ENCODE data around the gene TPST2.

Gene TPST2

DNA sequence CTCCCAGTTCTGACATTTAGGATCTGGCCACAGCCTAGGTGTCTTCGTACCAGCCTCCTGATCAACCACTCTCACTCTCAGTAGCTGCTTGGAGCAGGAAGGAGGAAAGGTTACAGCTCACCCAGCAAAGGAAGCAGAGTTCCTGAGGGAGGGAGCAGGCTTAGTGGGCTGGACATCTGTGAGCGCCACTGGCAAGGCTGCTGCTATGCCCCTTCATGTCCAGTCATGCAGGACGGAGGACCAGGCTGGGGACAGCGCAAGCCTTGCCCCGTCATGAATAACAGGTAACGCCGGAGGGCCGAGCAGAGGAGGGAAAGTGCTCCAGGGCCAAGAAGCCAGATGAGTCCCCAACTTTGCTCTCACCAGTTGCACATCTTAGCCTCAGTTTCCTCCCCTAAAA lies 25.8 kb downstream of the TPST2 start:
- H3K4me1 ChIP-seq (ENCODE audit: control insufficient read depth in 1 of 2, insufficient read depth in 2 of 2, low read length in 2 of 2): no peaks in the 10 kb centered on the region

DNA sequence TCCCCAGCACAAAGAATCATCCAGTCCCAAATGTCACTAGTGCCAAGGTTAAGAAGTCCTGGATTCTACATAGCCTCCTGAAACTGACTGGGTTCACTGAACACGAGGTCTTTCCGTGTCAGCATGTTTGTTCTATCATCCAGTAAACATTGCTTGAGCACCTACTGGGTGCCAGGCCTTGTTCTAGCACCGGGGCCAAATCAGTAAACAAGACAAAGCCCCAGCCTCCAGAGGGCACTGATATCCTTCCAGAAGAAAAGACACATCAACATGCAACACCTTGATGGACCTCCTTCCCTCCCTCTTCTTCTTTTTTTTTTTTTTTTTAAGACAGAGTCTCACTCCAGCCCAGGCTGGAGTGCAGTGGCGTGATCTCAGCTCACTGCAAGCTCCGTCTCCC lies 26.9 kb downstream of the TPST2 start:
- no peaks in the 10 kb centered on the region for H3K27me3 ChIP-seq (ENCODE audit: low read depth, low read length)
- no peaks in the 10 kb centered on the region for H3K9me3 ChIP-seq (ENCODE audit: control insufficient read depth in 1 of 2, low read length in 2 of 2)
- H3K4me1 ChIP-seq (ENCODE audit: control insufficient read depth in 1 of 2, insufficient read depth in 2 of 2, low read length in 2 of 2): no peaks in the 10 kb centered on the region
- no peak overlapping the region for H3K4me3 ChIP-seq (ENCODE audit: low read depth in 1 of 2, low read length in 2 of 2)
- peaks cover 0 to 6% of the 10 kb centered on the region in 2 donors for H3K36me3 ChIP-seq (ENCODE audit: control insufficient read depth in 1 of 2, insufficient read depth in 2 of 2, low read length in 2 of 2)
- no peak overlapping the region for H3K27ac ChIP-seq (ENCODE audit: low read length)

More for the DNA sequence above, 25.8 kb downstream of the TPST2 start:
- H3K9me3 ChIP-seq (ENCODE audit: control insufficient read depth in 1 of 2, low read length in 2 of 2): no peaks in the 10 kb centered on the region
- no peak overlapping the region for H3K4me3 ChIP-seq (ENCODE audit: low read depth in 1 of 2, low read length in 2 of 2)
- H3K36me3 ChIP-seq (ENCODE audit: control insufficient read depth in 1 of 2, insufficient read depth in 2 of 2, low read length in 2 of 2): peaks cover 0 to 6% of the 10 kb centered on the region in 2 donors
- H3K27me3 ChIP-seq (ENCODE audit: low read depth, low read length): no peaks in the 10 kb centered on the region
- H3K27ac ChIP-seq (ENCODE audit: low read length): no peak overlapping the region

DNA sequence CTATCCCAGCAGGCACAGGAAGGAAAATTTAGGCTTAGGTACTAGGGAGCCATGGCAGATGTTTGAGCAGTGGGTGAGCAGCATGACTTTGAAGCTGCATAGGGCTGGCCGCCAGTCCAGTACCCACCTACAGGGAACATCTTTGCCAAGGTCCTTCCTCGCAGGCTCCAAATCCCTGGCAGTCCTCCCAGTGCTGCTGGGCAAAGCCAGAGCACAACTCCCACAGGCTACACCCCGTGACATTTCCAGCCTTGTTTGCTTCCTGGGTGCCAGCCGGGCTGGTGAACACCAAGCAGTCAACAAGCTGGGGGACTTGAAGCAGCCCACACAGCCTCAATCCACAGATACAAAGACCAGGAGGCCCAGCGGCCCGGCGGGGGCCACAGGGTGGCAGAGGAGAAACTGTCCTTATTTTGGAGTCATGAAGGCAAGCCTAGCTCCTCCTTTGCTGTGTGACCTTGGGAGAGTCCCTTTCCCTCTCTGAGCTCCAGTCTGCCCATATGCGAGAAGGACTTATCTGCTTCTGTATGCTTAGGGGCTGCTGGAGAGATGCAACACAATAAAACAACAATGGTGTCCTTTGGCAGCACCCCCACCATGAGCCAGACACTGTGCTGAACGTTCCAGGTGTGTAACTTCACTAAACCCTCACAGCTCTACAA lies 28.0 kb downstream of the TPST2 start:
- Histone ChIP-seq H3K4me1 (ENCODE audit: control insufficient read depth in 1 of 2, insufficient read depth in 2 of 2, low read length in 2 of 2) (no peaks in the 10 kb centered on the region), H3K27ac (ENCODE audit: low read length) (no peak overlapping the region)

DNA sequence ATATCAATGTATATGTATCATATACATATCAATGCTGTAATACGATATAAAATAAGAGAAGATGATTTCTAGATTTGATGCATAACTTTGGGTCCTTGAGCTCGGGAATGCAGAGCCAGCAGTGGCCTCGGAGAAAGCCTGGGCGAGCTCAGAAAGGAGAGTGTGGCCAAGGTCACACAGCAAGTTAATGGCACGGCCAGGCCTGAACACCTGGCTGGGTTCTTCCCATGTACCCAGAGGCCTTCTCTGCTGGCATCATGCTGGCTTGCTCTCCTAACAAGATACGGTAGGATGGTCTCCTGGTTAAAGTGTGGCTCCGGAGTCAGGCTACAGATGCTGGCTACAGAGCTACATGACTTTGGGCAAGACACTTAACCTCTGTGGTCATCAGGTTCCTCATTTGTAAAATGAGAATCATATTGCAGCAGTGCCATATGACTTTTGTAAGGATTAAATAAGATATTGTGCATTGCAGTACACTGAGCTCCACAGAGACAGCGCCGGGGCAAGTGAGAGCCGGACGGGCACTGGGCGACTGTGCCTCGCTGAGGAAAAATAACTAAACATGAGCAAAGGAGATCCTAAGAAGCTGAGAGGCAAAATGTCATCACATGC lies 29.9 kb downstream of the TPST2 start:
- no peaks in the 10 kb centered on the region for H3K4me1 ChIP-seq (ENCODE audit: control insufficient read depth in 1 of 2, insufficient read depth in 2 of 2, low read length in 2 of 2)
- H3K27ac ChIP-seq (ENCODE audit: low read length): no peak overlapping the region
- H3K9me3 ChIP-seq (ENCODE audit: control insufficient read depth in 1 of 2, low read length in 2 of 2): no peaks in the 10 kb centered on the region
- H3K27me3 ChIP-seq (ENCODE audit: low read depth, low read length): no peaks in the 10 kb centered on the region
- no peak overlapping the region for H3K4me3 ChIP-seq (ENCODE audit: low read depth in 1 of 2, low read length in 2 of 2)
- H3K36me3 ChIP-seq (ENCODE audit: control insufficient read depth in 1 of 2, insufficient read depth in 2 of 2, low read length in 2 of 2): peaks cover 0 to 6% of the 10 kb centered on the region in 2 donors

More for the DNA sequence above, 28.0 kb downstream of the TPST2 start:
- Histone ChIP-seq H3K4me3 (ENCODE audit: low read depth in 1 of 2, low read length in 2 of 2) (no peak overlapping the region), H3K9me3 (ENCODE audit: control insufficient read depth in 1 of 2, low read length in 2 of 2) (no peaks in the 10 kb centered on the region), H3K36me3 (ENCODE audit: control insufficient read depth in 1 of 2, insufficient read depth in 2 of 2, low read length in 2 of 2) (peaks cover 0 to 6% of the 10 kb centered on the region in 2 donors), H3K27me3 (ENCODE audit: low read depth, low read length) (no peaks in the 10 kb centered on the region)

DNA sequence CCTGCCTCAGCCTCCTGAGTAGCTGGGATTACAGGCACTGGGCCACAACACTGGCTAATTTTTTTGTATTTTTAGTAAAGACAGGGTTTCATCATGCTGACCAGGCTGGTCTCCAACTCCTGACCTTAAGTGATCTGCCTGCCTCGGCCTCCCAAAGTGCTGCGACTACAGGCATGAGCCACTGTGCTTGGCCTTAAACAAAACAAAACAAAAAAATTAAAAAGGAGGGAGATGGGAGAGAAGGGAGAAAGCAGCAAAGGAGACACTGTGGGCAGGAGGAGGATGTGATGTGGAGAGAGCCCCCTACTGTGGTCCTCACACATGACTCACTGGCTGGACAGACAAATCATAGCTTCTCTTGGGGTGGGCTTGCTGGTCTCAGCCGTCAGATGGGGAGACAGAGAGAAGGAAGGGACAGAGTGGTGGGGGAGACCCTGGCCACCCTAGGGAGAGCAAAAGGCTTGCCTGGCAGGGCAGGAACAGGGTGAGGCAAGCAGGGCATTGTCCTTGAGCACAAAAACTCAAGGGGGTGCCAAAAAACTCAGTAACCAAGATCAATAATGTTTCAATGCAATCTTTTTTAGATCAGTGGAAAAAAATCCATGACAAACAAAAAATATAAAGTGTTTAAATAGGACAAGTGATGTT lies 31.6 kb downstream of the TPST2 start:
- Histone ChIP-seq H3K27ac (ENCODE audit: low read length) (no peak overlapping the region), H3K9me3 (ENCODE audit: control insufficient read depth in 1 of 2, low read length in 2 of 2) (no peaks in the 10 kb centered on the region), H3K4me3 (ENCODE audit: low read depth in 1 of 2, low read length in 2 of 2) (no peak overlapping the region), H3K4me1 (ENCODE audit: control insufficient read depth in 1 of 2, insufficient read depth in 2 of 2, low read length in 2 of 2) (no peaks in the 10 kb centered on the region), H3K27me3 (ENCODE audit: low read depth, low read length) (no peaks in the 10 kb centered on the region), H3K36me3 (ENCODE audit: control insufficient read depth in 1 of 2, insufficient read depth in 2 of 2, low read length in 2 of 2) (no peaks in the 10 kb centered on the region)

DNA sequence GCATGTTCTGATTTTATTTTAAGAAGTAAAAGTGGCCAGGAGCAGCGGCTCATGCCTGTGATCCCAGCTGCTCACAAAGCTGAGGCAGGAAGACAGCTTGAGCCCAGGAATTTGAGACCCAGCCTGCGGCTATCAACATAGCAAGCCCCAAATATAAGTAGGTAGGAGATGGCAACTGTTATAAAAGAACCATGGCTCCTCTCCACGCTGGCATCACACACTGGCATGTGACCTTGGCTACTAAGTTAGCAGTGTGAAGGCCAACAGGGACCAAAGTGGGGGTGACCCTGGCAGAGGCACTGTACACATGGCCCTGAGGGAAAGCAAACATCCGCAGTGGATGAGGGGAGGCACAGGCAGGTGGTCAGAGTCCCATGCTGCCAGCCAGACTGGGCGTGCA lies 33.0 kb downstream of the TPST2 start:
- Histone ChIP-seq H3K9me3 (ENCODE audit: control insufficient read depth in 1 of 2, low read length in 2 of 2) (no peaks in the 10 kb centered on the region), H3K4me1 (ENCODE audit: control insufficient read depth in 1 of 2, insufficient read depth in 2 of 2, low read length in 2 of 2) (no peaks in the 10 kb centered on the region), H3K27ac (ENCODE audit: low read length) (no peak overlapping the region), H3K27me3 (ENCODE audit: low read depth, low read length) (no peaks in the 10 kb centered on the region), H3K36me3 (ENCODE audit: control insufficient read depth in 1 of 2, insufficient read depth in 2 of 2, low read length in 2 of 2) (no peaks in the 10 kb centered on the region), H3K4me3 (ENCODE audit: low read depth in 1 of 2, low read length in 2 of 2) (no peak overlapping the region)

DNA sequence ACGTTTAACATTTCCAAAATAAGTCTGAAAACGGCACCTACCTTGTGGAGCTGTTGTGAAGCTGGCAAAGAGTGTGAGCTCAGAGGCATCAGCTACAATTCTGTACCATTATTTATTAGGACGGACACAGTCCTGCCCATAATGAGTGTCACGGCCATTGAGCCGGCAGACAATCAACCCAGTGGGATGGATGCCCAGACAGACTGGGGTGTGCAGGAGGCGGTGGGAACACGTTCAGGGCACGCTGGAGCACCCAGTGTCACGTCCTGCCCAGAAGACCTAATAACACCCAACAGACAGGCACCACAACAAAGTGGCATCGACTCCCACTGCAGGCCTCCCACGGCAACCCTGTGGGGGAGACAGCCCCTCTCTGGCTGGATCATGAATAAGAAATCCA lies 34.5 kb downstream of the TPST2 start:
- Histone ChIP-seq H3K36me3 (ENCODE audit: control insufficient read depth in 1 of 2, insufficient read depth in 2 of 2, low read length in 2 of 2) (no peaks in the 10 kb centered on the region), H3K4me3 (ENCODE audit: low read depth in 1 of 2, low read length in 2 of 2) (no peak overlapping the region), H3K27me3 (ENCODE audit: low read depth, low read length) (no peaks in the 10 kb centered on the region), H3K27ac (ENCODE audit: low read length) (no peak overlapping the region), H3K9me3 (ENCODE audit: control insufficient read depth in 1 of 2, low read length in 2 of 2) (no peaks in the 10 kb centered on the region), H3K4me1 (ENCODE audit: control insufficient read depth in 1 of 2, insufficient read depth in 2 of 2, low read length in 2 of 2) (no peaks in the 10 kb centered on the region)

DNA sequence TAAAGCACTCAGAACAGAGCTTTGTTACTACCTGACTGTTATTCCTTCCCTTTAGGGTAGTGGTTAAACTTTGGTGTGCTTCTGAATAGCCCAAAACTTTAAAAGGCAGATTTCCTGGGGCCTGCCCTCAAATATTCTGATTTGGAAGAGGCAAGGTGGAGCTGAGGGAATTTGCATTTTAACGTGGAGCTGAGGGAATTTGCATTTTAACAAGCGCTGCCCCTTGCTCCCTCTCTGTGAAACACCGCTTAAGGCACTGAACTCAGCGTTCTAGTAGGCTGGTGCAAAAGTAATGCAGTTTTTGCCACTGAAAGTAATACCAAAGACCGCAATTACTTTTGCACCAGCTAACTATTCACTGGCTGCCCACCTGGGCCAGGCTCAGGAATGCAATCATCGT lies 35.0 kb downstream of the TPST2 start:
- Histone ChIP-seq H3K9me3 (ENCODE audit: control insufficient read depth in 1 of 2, low read length in 2 of 2) (no peaks in the 10 kb centered on the region), H3K36me3 (ENCODE audit: control insufficient read depth in 1 of 2, insufficient read depth in 2 of 2, low read length in 2 of 2) (no peaks in the 10 kb centered on the region), H3K4me1 (ENCODE audit: control insufficient read depth in 1 of 2, insufficient read depth in 2 of 2, low read length in 2 of 2) (no peaks in the 10 kb centered on the region), H3K4me3 (ENCODE audit: low read depth in 1 of 2, low read length in 2 of 2) (no peak overlapping the region), H3K27ac (ENCODE audit: low read length) (no peak overlapping the region), H3K27me3 (ENCODE audit: low read depth, low read length) (no peaks in the 10 kb centered on the region)

DNA sequence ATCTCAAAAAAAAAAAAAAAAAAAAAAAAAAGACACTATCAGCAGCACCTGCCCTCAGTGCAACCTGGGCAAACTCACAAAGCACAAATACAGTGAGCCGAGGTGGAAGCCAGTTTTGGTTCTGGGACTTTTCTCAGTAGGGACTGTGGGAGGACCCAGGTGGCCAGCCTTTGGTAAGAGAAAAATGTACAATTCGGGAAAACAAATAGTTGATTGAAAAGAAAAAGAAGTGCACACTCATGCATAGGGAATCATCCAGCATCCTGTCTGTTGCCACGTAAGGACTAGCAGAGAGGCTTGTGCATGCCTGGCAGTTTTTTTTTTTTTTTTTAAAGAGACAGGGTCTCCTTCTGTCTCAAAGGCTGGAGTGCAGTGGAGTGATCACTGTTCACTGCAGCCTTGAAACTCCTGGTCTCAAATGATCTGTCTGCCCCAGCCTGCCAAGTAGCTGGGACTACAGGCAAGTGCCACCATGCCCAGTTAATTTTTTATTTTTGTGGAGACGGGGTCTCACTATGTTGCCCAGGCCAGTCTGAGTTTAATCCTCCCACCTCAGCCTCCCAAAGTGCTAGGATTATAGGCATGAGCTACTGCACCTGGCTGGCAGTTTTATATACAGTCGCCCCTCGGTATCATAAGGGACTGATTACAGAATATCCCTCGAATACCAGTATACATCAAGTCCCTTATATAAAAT lies 36.7 kb downstream of the TPST2 start:
- Histone ChIP-seq H3K4me3 (ENCODE audit: low read depth in 1 of 2, low read length in 2 of 2) (no peak overlapping the region), H3K27me3 (ENCODE audit: low read depth, low read length) (no peaks in the 10 kb centered on the region), H3K9me3 (ENCODE audit: control insufficient read depth in 1 of 2, low read length in 2 of 2) (no peaks in the 10 kb centered on the region), H3K27ac (ENCODE audit: low read length) (no peak overlapping the region), H3K36me3 (ENCODE audit: control insufficient read depth in 1 of 2, insufficient read depth in 2 of 2, low read length in 2 of 2) (no peaks in the 10 kb centered on the region), H3K4me1 (ENCODE audit: control insufficient read depth in 1 of 2, insufficient read depth in 2 of 2, low read length in 2 of 2) (no peaks in the 10 kb centered on the region)

DNA sequence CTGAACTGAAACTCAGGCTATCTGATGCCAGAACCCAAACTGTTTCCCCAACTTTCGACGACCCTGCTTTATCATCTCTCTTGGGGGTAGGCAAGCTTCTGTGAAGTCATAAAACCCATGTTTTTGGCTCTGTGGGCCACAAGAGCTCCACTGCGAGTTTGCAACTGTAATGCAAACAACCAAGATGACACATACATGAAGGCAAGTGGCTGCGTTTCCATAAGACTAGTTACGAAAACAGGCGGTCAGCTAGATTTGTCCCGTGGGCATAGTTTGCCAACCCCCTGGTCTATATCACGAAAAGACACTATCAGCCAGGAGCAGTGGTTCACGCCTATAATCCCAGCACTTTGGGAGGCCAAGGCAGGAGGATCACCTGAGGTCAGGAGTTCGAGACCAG lies 37.5 kb downstream of the TPST2 start:
- Histone ChIP-seq H3K27me3 (ENCODE audit: low read depth, low read length) (no peaks in the 10 kb centered on the region), H3K36me3 (ENCODE audit: control insufficient read depth in 1 of 2, insufficient read depth in 2 of 2, low read length in 2 of 2) (no peaks in the 10 kb centered on the region), H3K4me1 (ENCODE audit: control insufficient read depth in 1 of 2, insufficient read depth in 2 of 2, low read length in 2 of 2) (no peaks in the 10 kb centered on the region), H3K27ac (ENCODE audit: low read length) (no peak overlapping the region), H3K9me3 (ENCODE audit: control insufficient read depth in 1 of 2, low read length in 2 of 2) (no peaks in the 10 kb centered on the region), H3K4me3 (ENCODE audit: low read depth in 1 of 2, low read length in 2 of 2) (no peak overlapping the region)

DNA sequence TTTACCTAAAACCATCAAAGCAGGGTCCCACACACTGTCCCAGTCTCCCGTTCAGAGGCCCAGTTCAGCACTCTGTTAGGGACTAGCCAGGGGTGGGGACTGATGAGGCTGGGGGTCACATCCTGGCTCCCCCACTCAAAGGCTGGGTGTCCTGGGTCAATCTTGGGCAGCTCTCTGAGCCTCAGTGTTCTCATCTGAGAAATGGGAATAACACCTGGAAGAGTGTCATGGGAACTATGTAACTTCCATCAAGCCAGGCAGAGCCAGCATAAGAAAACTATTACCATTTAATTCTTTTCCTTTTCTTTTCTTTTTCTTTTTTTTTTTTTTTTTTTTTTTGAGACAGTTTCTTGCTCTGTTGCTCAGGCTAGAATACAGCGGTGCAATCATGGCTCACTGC lies 38.4 kb downstream of the TPST2 start:
- Histone ChIP-seq H3K27me3 (ENCODE audit: low read depth, low read length) (no peaks in the 10 kb centered on the region), H3K4me1 (ENCODE audit: control insufficient read depth in 1 of 2, insufficient read depth in 2 of 2, low read length in 2 of 2) (no peaks in the 10 kb centered on the region), H3K9me3 (ENCODE audit: control insufficient read depth in 1 of 2, low read length in 2 of 2) (no peaks in the 10 kb centered on the region), H3K27ac (ENCODE audit: low read length) (no peak overlapping the region), H3K4me3 (ENCODE audit: low read depth in 1 of 2, low read length in 2 of 2) (no peak overlapping the region), H3K36me3 (ENCODE audit: control insufficient read depth in 1 of 2, insufficient read depth in 2 of 2, low read length in 2 of 2) (no peaks in the 10 kb centered on the region)

Measured in muscle layer of duodenum (tissue), 2 donors.